Vagina (tissue), 2 donors: ENCODE results near the gene LAMA2. TPM values are rescaled to one million over a fixed set of nuclear protein-coding genes. Genes with fewer than 3 reads are reported as not detected.

Experiments
- DNase-seq, 2 donors: peaks; one replicate each; pipeline ENCODE4 v3.0.0-alpha.2; 2017; ENCODE audit errors: extremely low spot score in 2 of 2
- H3K27ac ChIP-seq: fragments of 200-600 bp; sonication (generic); one replicate; pipeline ENCODE4 v1.5.1; 2019
- H3K27me3 ChIP-seq: fragments of 200-600 bp; sonication (generic); one replicate; pipeline ENCODE4 v1.5.1; 2019
- H3K36me3 ChIP-seq, 2 donors: fragments of 200-600 bp; sonication (generic); one replicate each; pipeline ENCODE4 v1.5.1; 2017 to 2019
- H3K4me1 ChIP-seq: fragments of 200-600 bp; sonication (generic); one replicate; pipeline ENCODE4 v1.5.1; 2019
- H3K4me3 ChIP-seq, 2 donors: fragments of 200-600 bp; sonication (generic); 1 replicate in 1 of 2; 2 replicates in 1 of 2; pipeline ENCODE4 v1.5.1; 2016 to 2019
- H3K9me3 ChIP-seq: fragments of 200-600 bp; sonication (generic); one replicate; pipeline ENCODE4 v1.5.1; 2019
- CTCF ChIP-seq, 3 experiments: fragments of 450-650 bp in 2 of 3; fragments of 200-600 bp in 1 of 3; sonication (generic) in 1 of 3; IDR thresholded peaks; one replicate each; pipeline ENCODE4 v1.5.1; 2017 to 2019; ENCODE audit warnings: antibody characterized with exemption in 3 of 3, mild to moderate bottlenecking in 2 of 3, moderate library complexity in 2 of 3
- POLR2A ChIP-seq, 2 donors: fragments of 450-650 bp; IDR thresholded peaks; one replicate each; pipeline ENCODE4 v1.6.1; 2017; ENCODE audit warnings: antibody characterized with exemption in 2 of 2, mild to moderate bottlenecking in 2 of 2, moderate library complexity in 2 of 2
- POLR2AphosphoS5 ChIP-seq, 2 donors: sonication (generic); formaldehyde crosslinking; IDR thresholded peaks; one replicate each; pipeline ENCODE4 v1.9.0; 2017; ENCODE audit warnings: antibody characterized with exemption in 2 of 2, mild to moderate bottlenecking in 2 of 2, low read depth in 1 of 2; ENCODE audit not compliant: insufficient read depth in 1 of 2
- intact Hi-C: fragments of 100-400 bp; cut with DNase I; formaldehyde crosslinking; loops from one replicate; pipeline ENCODE4 v1.15.1; 2023
- total RNA-seq: library from RNA; depleted of rRNA; stranded (reverse); fragments of >200 nt; gene quantifications from one replicate; pipeline ENCODE4 v1.2.3, GENCODE V29; 2016

Gene LAMA2
- total RNA-seq, 1 donor from 2014 or later: 91.1 TPM

DNA sequence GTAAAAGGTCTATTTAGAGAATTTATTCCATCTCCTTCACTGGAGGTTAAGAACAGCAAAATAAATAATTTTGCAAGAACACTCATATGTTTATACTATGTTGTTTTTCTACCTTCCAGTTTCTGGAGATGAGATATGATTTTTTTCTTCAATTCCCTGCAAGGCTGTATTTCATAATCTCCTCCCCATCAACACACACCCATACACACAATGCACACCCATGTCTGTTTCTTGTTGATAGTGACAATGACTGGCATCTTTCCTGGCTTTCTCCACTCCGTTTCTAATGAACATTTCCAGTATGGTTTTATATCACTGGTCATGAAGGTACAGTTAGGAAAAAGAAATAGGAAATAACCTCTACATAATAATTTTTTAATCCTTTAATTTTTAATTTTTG, 624.9 kb downstream of the LAMA2 start:
- TF ChIP-seq POLR2A (IDR thresholded peaks at IDR 0.05) (no peak), POLR2AphosphoS5 (IDR thresholded peaks at IDR 0.05; ENCODE audit: insufficient read depth in 1 of 2, low read depth in 1 of 2) (no peak), CTCF (IDR thresholded peaks at IDR 0.05) (no peak)
- H3K4me3 ChIP-seq: no peak overlapping the region
- no peaks in the 10 kb centered on the region for H3K27me3 ChIP-seq
- no peaks in the 10 kb centered on the region for H3K9me3 ChIP-seq
- no peak overlapping the region for H3K27ac ChIP-seq
- no peak for DNase-seq
- intact Hi-C loops: no loop called here
- no peaks in the 10 kb centered on the region for H3K36me3 ChIP-seq
- H3K4me1 ChIP-seq: no peaks in the 10 kb centered on the region

- Histone ChIP-seq H3K4me1 (no peaks in the 10 kb centered on the region), H3K9me3 (no peaks in the 10 kb centered on the region), H3K4me3 (no peak overlapping the region), H3K27ac (no peak overlapping the region), H3K27me3 (no peaks in the 10 kb centered on the region), H3K36me3 (no peaks in the 10 kb centered on the region)
- no peak for TF ChIP-seq CTCF (IDR thresholded peaks at IDR 0.05)
- TF ChIP-seq POLR2AphosphoS5 (IDR thresholded peaks at IDR 0.05; ENCODE audit: insufficient read depth in 1 of 2, low read depth in 1 of 2): no peak
- no peak for TF ChIP-seq POLR2A (IDR thresholded peaks at IDR 0.05)
- intact Hi-C loops: no loop called here
- no peak for DNase-seq
Observed at GRCh38 chr6:129508477-129509145, 625.7 kb downstream of the LAMA2 start.

- H3K36me3 ChIP-seq: no peaks in the 10 kb centered on the region
- no peak overlapping the region for H3K27ac ChIP-seq
- intact Hi-C loops: no loop called here
- H3K27me3 ChIP-seq: no peaks in the 10 kb centered on the region
- no peaks in the 10 kb centered on the region for H3K9me3 ChIP-seq
- no peak for TF ChIP-seq POLR2AphosphoS5 (IDR thresholded peaks at IDR 0.05; ENCODE audit: insufficient read depth in 1 of 2, low read depth in 1 of 2)
- no peak for TF ChIP-seq CTCF (IDR thresholded peaks at IDR 0.05)
- TF ChIP-seq POLR2A (IDR thresholded peaks at IDR 0.05): no peak
- no peaks in the 10 kb centered on the region for H3K4me1 ChIP-seq
- H3K4me3 ChIP-seq: no peak overlapping the region
- no peak for DNase-seq
Observed at GRCh38 chr6:129510950-129511349, 628.0 kb downstream of the LAMA2 start.

DNA sequence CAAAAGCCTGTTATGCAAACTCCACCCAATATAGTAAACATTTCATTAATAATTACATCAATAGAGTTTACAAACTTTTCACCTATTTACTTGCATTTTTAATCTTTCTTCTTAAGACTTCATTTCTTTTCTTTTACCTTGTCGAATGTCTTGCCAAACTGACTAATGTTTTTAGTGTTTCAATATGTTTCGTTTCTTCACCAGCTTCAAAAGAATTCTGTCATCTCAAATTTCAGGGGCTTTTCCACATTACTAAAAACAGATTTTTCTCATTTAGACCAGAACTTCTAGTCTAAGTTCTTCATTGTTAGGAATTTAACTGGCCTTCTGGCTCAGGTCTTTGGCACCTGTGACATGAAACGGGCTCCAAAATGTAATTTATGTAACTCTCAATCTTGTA, 630.5 kb downstream of the LAMA2 start:
- intact Hi-C loops: no loop called here
- Histone ChIP-seq H3K9me3 (no peaks in the 10 kb centered on the region), H3K27me3 (no peaks in the 10 kb centered on the region), H3K4me3 (no peak overlapping the region), H3K36me3 (no peaks in the 10 kb centered on the region), H3K27ac (no peak overlapping the region), H3K4me1 (no peaks in the 10 kb centered on the region)
- TF ChIP-seq POLR2A (IDR thresholded peaks at IDR 0.05): no peak
- TF ChIP-seq POLR2AphosphoS5 (IDR thresholded peaks at IDR 0.05; ENCODE audit: insufficient read depth in 1 of 2, low read depth in 1 of 2): no peak
- no peak for TF ChIP-seq CTCF (IDR thresholded peaks at IDR 0.05)
- DNase-seq: no peak

DNA sequence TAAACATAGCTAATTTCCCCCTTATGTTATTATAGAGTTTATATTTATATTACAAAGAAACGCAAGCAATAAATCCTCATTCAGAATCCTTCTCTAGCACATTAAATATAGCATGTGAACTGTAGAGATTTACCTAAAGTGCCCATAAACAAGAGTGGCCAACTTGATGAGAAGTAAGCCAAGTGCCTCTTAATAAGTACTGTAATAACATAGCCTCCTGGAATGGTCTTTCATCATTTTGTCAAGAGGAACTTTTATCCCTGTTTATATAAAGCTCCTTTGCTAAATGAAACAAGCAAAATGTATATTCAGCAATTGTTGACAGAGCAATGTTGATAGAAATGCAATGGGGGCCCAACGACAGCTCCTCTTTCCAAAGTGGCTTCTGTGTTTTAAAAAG, 632.1 kb downstream of the LAMA2 start:
- no peak for DNase-seq
- no peaks in the 10 kb centered on the region for H3K4me1 ChIP-seq
- intact Hi-C loops: no loop called here
- H3K9me3 ChIP-seq: no peaks in the 10 kb centered on the region
- H3K27me3 ChIP-seq: no peaks in the 10 kb centered on the region
- H3K36me3 ChIP-seq: no peaks in the 10 kb centered on the region
- no peak overlapping the region for H3K4me3 ChIP-seq
- H3K27ac ChIP-seq: no peak overlapping the region
- TF ChIP-seq POLR2AphosphoS5 (IDR thresholded peaks at IDR 0.05; ENCODE audit: insufficient read depth in 1 of 2, low read depth in 1 of 2): no peak
- TF ChIP-seq POLR2A (IDR thresholded peaks at IDR 0.05): no peak
- TF ChIP-seq CTCF (IDR thresholded peaks at IDR 0.05): no peak
